HG03196 (cell line): ENCODE results near the gene ADORA2A.

Experiments used
- ATAC-seq: cut with Tn5 transposase; IDR thresholded peaks from one replicate; pipeline ENCODE4 v1.9.1; 2021; ENCODE audit not compliant: unreplicated experiment

ADORA2A gene

GRCh38 chr22:24402460-24403192 lies 24.8 kb upstream of the ADORA2A start:
- no peak for ATAC-seq

DNA sequence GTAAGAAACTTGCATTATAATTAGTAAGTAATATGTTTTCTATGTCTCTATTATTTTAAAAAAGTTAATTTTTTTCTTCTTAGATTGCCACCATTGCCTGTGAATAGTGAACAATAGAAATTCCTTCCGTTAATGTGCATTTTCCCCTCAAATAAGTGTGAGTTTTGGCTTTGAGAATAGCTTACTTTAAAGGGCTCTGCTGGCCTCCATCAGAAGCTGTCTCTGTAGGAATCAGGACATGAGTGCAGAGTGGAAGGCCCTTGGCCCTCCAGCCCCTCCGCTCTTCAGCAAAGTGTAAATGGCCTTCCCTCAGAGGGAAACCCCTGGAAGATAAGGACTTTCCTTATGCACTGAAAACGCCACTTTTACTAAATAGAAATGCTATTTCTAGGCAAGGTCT lies 24.1 kb upstream of the ADORA2A start:
- ATAC-seq = no peak

DNA sequence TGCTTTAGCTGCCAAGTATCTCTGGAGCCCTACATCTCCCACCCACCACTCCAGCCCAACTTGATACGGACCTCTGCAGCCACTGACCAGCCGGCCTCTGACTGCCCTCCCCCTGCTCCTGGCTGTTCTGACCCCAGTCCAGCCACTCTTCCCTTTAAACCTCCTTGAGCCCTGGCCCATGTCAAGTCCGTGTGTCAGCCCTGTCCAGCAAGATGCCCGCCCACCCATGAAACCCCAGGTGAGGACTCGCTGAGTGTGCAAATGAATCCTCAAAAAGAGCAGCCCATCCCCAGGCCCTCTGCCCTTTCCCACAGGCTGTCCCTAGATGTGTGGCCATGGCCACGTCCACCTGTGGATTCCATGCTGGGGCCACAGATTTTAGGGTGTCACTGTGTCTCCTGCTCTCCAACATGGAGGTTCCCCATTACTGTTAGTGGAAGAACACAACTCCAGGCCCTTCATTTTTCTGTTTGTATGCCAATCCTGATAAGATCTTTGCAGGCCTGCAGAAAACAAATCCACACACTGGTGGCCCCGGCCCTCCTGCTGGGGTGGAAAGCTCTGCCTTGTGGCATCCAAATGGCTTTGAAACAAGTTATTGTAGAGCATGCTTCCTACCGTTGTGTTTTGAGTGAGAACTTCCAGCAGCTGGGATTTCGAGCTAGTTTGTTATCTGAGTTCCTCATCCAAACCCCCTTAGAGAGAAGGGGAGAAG lies 22.7 kb upstream of the ADORA2A start:
- no peak for ATAC-seq

GRCh38 chr22:24405631-24406321 lies 21.6 kb upstream of the ADORA2A start:
- no peak for ATAC-seq

DNA sequence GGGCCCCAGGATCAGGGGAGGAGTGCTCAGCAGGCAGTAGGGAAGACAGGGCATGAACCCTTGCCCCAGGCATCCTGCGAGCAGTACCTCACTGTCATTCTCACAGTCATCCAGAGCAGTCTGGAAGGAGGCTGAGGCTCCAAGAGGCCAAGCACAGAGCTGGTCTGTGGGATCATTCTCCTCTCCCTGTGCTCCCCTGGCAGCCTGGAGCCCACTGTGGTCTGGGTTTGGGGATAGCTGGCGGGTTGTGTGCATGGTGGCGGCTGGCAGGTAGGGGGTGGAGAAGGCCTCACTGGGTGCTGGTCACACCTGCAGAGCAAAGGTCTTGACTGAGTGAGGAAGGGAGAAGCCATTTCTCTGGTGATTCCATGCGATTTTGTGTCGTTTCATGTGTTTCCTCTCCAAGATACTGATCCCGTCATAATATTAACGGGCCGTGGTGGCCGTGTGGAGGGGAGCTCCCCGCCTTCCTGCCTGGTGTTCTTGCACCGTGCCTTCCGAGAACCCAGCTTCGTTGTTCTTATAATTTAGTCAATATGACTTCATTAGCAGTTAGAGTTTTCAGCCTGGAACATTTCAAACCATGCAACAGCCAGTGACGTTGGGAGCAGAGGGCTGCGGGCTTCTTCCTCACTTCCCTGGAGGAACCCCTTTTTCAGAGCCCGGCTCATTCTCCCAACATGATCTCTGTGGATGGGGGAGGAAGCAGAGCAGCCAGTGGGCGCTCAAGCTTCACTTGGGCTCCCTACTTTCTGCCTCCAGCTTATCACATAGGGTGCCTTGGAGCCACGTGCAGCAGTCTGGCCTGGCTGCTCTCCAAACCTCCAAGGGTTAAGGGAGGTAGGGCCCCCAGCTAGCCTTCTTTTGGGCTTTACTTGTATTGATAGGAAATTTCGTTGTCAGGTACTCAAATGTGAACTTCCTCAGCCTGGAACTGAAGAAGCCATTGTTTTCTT lies 20.8 kb upstream of the ADORA2A start:
- no peak for ATAC-seq

DNA sequence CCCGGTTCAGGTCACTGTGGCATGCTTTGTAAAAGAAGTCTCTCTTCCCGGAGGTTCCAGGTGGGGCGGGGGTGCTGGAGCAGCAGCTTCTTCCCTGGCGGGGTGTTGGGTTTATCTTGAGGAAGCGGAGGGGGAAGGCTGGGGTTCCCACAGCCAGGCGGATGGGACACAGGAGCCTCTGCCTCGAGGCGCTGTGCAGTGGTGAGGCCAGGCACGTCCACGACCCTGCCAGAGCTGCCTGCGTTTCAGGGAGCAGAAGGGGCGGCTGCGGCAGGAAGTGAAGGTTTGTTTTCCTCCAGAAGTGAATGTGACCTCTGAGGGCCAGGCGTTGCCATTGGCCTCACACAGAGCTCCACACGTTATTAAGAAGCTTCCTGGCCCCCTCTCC lies 20.1 kb upstream of the ADORA2A start:
- ATAC-seq = no peak

DNA sequence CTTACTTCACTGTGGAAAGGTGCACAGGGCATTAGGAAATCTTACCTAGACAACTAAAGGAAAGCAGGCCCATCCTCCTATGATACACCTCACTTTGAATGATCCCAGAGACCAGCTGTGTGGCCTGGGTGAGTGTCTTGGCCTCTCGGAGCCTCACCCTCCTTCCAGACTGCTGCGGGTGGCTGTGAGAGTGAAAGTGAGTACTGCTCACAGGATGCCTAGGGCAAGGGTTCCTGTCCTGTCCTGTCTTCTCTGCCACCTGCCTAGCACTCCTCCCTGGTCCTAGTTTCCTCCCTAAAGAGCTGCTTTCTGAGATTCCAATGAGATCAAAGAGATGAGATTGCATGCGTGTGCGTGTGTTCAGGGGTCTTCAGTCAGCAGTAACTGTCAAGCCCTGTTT lies 19.5 kb upstream of the ADORA2A start:
- no peak for ATAC-seq

DNA sequence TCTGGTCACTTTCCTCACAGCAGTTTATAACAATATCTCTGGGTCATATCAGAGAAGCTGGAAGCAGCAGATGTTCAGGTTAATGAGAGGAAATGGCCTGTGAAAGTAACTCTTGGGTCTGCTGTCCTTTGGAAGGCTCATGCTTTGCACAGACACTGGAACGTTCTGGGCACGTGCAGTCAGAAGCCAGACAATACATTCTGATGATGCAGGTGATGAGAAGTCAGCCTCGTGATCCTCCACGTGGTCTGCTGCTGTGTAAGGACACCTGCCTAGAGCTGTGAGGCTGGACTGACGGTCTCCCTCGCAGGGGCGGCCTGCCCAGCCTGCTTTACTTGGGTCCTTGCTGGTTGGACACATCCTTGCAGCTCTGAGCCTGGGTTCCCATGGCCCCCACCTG lies 18.8 kb upstream of the ADORA2A start:
- ATAC-seq = no peak

GRCh38 chr22:24409707-24410106 lies 17.7 kb upstream of the ADORA2A start:
- ATAC-seq = no peak

DNA sequence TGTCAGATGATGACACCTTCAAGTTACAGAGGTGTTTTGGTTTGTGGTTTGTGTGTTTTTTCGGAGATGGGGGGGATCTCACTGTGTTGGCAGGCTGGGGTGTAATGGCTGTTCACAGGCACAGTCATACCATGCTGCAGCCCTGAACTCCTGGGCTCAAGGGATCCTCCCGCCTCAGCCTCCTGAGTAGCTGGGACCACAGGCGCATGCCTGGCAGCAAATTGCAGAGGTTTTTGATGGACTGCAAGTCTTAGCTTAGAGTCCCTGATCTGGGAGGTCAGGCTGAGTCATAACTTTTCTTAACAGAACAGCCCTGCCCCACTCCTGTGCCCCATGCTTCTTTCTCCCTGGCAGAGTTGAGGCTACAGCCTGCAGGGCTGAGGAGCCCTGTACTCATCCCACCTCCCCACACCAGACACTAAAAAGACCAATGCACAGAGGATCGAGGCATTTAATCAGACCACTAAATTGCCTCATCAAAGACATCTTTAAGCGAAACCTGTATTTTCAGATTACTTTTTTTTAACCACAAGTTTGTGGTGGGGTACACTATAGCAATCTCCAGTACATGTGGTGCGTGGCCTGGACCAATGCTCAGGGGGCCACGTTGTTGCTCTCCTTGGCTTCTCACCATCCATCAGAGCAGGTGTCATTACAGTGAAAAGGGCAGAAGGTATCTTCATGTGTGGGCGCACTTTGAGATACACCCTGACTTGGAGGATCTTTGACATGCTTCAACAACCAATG lies 17.1 kb upstream of the ADORA2A start:
- no peak for ATAC-seq

GRCh38 chr22:24411256-24412004 lies 16.0 kb upstream of the ADORA2A start:
- ATAC-seq = no peak

GRCh38 chr22:24412274-24412673 lies 15.1 kb upstream of the ADORA2A start:
- no peak for ATAC-seq

GRCh38 chr22:24413271-24413670 lies 14.1 kb upstream of the ADORA2A start:
- no peak for ATAC-seq

- ATAC-seq = no peak
These were observed 13.5 kb upstream of the ADORA2A start for GRCh38 chr22:24413736-24414385.

DNA sequence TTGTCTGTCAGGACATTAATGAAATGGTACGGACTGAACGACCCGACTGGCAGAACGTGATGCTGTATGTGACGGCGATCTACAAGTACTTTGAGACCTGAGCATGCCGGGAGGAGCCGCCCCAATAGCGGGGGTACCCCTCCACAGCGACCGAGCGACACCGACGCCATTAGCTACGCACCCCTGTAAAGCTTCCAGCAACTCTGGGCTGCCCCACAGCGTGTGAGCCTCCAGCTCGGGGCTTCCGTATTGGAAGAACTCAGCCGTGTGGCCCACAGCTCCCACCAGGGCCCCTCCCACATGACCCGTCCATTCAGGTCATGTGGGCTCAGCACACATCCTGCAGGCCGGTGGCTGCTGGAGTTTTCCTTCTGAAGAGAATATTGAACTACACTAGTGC lies 12.9 kb upstream of the ADORA2A start:
- ATAC-seq = no peak

- ATAC-seq = no peak
These were observed 12.1 kb upstream of the ADORA2A start for GRCh38 chr22:24414984-24415945.

DNA sequence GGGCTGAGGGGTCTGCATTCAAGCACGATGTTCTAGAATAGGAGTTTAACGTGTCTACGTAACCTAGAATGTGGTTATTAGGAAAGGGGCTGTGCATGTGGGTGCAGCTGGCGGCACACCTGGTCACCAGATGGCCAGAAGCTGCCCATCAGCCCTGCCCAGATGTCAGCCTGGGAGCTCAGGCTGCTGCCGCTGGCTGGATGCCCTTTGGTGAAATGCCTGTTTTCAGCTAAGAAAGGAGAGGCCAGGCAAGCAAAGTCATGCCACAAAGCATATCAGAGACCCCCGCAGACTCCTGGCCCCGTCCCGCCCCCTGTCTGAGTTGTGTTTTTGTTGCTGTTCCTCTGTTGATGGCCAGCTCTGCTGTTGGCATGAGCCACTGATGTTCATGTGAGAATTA lies 11.3 kb upstream of the ADORA2A start:
- ATAC-seq = no peak

DNA sequence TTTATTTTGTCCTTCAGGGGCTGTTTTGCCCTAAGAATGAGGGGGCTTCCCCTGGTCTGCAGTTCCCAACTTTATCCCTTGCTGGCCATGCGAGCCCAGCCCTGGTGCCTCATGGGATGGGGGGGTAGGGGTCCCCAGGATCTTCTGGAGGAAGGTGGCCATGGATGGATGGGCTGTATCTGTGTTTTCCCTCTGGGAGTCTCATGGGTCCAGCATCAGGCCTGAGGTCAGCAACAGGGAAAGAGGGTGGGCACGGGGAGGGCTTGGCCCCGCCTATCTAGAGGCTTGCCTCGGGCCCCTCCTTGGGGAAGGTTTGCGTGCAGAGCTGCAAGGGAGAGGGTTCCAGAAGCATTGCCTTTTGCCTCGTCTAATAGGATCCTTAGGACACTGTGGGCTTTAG lies 10.8 kb upstream of the ADORA2A start:
- no peak for ATAC-seq
